Immature natural killer cell (primary cell): Measurements from ENCODE around the gene MRPS18B. TPM values are rescaled to one million over a fixed set of nuclear protein-coding genes. Genes with fewer than 3 reads are reported as not detected.
A peak's percentile ranks its signal among the peaks of the same experiment; 100 is the strongest.
"Not testable (repeated sequence)": the region's sequence is repeated elsewhere in the genome, so short reads cannot be mapped to it uniquely, and the experiment has no call there.

Experiments used
- DNase-seq, 3 donors: peaks; one replicate each; pipeline ENCODE4 v3.0.0; 2022; ENCODE audit warnings: mixed read lengths in 1 of 3
- H3K27ac Mint-ChIP-seq, 6 donors: one replicate each; pipeline ENCODE4 v1.8.0; 2020; ENCODE audit warnings: mixed read lengths in 6 of 6, mild to moderate bottlenecking in 5 of 6, inconsistent platforms in 4 of 6, moderate library complexity in 3 of 6
- H3K27me3 Mint-ChIP-seq, 3 donors: one replicate each; pipeline ENCODE4 v1.8.0; 2020 to 2021; ENCODE audit warnings: low read depth in 3 of 3, mild to moderate bottlenecking in 3 of 3, mixed read lengths in 3 of 3, moderate library complexity in 3 of 3, inconsistent platforms in 1 of 3
- H3K36me3 Mint-ChIP-seq, 3 donors: one replicate each; pipeline ENCODE4 v1.8.0; 2020; ENCODE audit warnings: mixed read lengths in 3 of 3, inconsistent platforms in 2 of 3, mild to moderate bottlenecking in 2 of 3
- H3K4me1 Mint-ChIP-seq, 2 donors: one replicate each; pipeline ENCODE4 v1.8.0; 2020; ENCODE audit warnings: inconsistent platforms in 2 of 2, mild to moderate bottlenecking in 2 of 2, mixed read lengths in 2 of 2, moderate library complexity in 1 of 2
- H3K4me3 Mint-ChIP-seq, 5 donors: one replicate each; pipeline ENCODE4 v1.8.0; 2020; ENCODE audit warnings: mild to moderate bottlenecking in 5 of 5, mixed read lengths in 5 of 5, inconsistent platforms in 3 of 5, moderate library complexity in 3 of 5
- H3K9me3 Mint-ChIP-seq, 6 donors: one replicate each; pipeline ENCODE4 v1.8.0; 2020; ENCODE audit warnings: mild to moderate bottlenecking in 6 of 6, mixed read lengths in 6 of 6, inconsistent platforms in 4 of 6, moderate library complexity in 3 of 6
- polyA plus RNA-seq, 3 donors: library from polyadenylated mRNA; unstranded; fragments of 300-500 nt; fragmentation: Illumina TruSeq; gene quantifications; one replicate each; pipeline ENCODE4 v1.2.3, GENCODE V29; 2021

Gene MRPS18B
- polyA plus RNA-seq, 3 donors from 2014 or later = 86.6 to 114 (median 102) TPM

- H3K27me3 Mint-ChIP-seq = peaks cover 0 to 6% (median under 1%) of the 10 kb centered on the region in 3 donors
Observed at GRCh38 chr6:30592287-30592686, 25.4 kb upstream of the MRPS18B start.

DNA sequence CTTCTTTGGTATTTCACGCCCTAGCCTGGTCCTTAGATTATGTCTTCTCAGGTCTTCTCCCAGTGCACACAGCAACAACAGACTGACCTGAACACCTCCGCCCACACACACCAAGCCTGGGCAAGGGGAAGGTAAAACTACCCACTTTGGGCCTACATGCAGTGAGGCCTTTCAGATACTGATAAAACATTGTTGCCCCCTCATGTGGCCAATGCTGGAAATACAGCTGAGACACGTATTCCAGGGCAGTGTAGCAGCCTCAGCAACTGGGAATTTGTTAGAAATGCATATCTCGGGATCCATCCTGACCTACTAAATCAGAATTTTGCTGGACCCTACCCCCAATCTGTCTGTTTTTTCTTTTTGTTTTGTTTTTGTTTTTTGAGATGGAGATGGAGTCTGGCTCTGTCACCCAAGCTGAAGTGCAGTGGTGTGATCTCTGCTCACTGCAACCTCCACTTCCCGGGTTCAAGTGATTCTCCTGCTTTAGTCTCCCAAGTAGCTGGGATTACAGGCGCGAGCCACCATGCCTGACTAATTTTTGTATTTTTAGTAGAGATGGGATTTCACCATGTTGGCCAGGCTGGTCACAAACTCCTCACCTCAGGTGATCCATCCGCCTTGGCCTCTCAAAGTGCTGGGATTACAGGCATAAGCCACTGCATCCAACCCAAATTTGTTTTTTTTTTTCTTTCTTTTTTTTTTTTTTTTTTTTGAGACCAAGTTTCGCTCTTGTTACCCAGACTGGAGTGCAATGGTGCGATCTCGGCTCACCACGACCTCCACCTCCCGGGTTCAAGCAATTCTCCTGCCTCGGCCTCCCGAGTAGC, 20.1 kb upstream of the MRPS18B start:
- H3K27me3 Mint-ChIP-seq, H3K9me3 Mint-ChIP-seq, H3K4me3 Mint-ChIP-seq: not testable (repeated sequence)
- H3K4me1 Mint-ChIP-seq = peaks cover 21 to 41% of the 10 kb centered on the region in 2 donors
- H3K36me3 Mint-ChIP-seq = peaks cover 2 to 18% (median 3%) of the 10 kb centered on the region in 3 donors
- peak overlapping the region; percentile 68 to 88 (median 85) for H3K27ac Mint-ChIP-seq
- peak; percentile 72 to 75 (median 72) for DNase-seq

More at GRCh38 chr6:30592287-30592686, 25.4 kb upstream of the MRPS18B start:
- no peaks in the 10 kb centered on the region for H3K9me3 Mint-ChIP-seq
- peak overlapping the region in 4 of 6 donors; percentile 24 to 73 (median 39) for H3K27ac Mint-ChIP-seq
- H3K4me3 Mint-ChIP-seq = no peak overlapping the region
- H3K36me3 Mint-ChIP-seq = peaks cover 10 to 44% (median 25%) of the 10 kb centered on the region in 3 donors
- no peak for DNase-seq
- peaks cover 3 to 23% of the 10 kb centered on the region in 2 donors for H3K4me1 Mint-ChIP-seq

DNA sequence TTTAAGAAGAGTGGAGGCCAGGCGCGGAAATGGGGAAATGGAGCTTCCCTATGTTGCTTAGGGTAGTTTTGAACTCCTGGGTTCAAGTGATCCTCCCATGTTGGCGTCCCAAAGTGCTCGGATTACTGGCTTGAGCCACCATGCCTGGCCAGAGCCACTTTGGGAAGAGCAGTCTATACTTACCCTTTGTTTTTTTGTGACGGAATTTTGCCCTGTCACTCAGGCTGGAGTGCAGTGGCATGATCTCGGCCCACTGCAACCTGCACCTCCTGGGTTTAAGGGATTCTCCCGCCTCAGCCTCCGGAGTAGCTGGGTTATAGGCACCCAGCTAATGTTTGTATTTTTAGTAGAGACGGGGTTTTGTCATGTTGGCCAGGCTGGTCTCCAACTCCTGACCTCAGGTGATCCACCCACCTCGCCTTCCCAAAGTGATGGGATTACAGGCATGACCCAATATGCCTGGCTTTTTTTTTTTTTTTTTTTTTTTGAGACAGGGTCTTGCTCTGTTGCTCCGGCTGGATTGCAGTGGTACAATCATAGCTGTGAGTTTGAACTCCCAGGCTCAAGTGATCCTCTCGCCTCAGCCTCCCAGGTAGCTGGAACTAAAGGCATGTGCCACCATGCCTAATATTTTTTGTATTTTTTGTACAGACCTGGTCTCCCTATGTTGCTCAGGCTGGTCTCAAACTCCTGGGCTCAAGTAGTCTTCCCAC, 18.6 kb upstream of the MRPS18B start:
- no peaks in the 10 kb centered on the region for H3K9me3 Mint-ChIP-seq
- no peak overlapping the region for H3K4me3 Mint-ChIP-seq
- H3K36me3 Mint-ChIP-seq = peaks cover 15 to 30% (median 16%) of the 10 kb centered on the region in 3 donors
- H3K4me1 Mint-ChIP-seq = peaks cover 27 to 52% of the 10 kb centered on the region in 2 donors
- H3K27me3 Mint-ChIP-seq = peaks cover 0 to 3% (median 0%) of the 10 kb centered on the region in 3 donors
- no peak for DNase-seq
- peak overlapping the region in 2 of 6 donors; percentile 88 to 91 for H3K27ac Mint-ChIP-seq

DNA sequence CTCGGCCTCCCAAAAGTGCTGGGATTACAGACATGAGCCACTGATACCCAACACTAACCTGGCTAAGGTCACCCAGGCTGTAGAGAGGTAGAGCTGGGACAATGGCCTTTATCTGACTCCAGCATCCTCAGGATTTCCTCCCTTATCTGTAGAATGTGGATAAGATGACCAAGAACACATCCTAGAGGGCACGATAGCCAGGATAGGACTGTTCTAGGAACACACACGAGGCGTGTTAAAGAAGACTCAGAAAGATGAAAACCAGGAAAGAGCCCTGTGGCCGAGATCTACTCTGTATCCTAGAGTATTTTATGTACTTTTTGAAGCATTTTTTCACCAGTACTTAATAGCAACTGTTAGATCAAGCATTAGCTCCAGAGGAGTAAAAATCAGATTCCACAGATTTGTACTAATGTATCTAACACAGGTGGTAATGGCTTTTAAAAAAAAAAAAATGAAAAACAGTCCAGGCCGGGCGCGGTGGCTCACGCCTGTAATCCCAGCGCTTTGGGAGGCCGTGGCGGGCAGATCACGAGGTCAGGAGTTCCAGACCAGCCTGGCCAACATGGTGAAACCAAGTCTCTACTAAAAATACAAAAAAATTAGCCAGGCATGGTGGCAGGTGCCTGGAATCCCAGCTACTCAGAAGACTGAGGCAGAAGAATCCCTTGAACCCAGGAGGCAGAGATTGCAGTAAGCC, 17.9 kb upstream of the MRPS18B start:
- DNase-seq = no peak
- Mint-ChIP-seq H3K27ac (peak overlapping the region; percentile 60 to 92 (median 83)), H3K9me3 (no peaks in the 10 kb centered on the region), H3K36me3 (peaks cover 18 to 37% (median 20%) of the 10 kb centered on the region in 3 donors), H3K27me3 (peaks cover under 1 to 2% (median 2%) of the 10 kb centered on the region in 3 donors), H3K4me3 (no peak overlapping the region), H3K4me1 (peaks cover 27 to 52% of the 10 kb centered on the region in 2 donors)

DNA sequence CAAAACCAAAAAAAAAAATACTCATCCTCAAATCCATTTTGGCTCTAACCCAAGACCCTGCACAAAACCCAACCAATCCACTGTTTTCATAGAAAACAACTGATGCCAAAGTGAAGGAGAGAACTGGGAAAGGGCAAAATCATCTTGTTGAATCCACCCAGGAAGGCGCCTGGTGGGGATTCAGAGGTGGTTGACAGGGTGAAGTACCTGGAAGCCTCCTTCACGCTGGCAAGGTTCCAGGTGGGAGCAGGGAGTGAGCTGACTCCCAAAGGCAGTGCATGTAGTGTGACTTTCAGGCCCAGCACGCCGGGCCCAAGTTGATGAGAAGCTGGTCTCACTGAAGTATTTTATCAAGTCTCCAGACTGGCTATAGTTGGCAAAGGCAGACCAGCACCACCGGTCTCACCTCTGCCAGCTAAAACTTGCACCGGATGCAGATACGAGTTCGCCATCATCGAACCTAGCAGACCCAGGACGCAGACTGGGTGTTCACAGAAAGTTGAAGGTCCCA, 17.1 kb upstream of the MRPS18B start:
- Mint-ChIP-seq H3K27me3 (peaks cover 2% of the 10 kb centered on the region in 3 donors), H3K9me3 (no peaks in the 10 kb centered on the region), H3K36me3 (peaks cover 18 to 42% (median 20%) of the 10 kb centered on the region in 3 donors), H3K4me1 (peaks cover 27 to 49% of the 10 kb centered on the region in 2 donors), H3K4me3 (peak overlapping the region in 1 of 5 donors; percentile 72), H3K27ac (peak overlapping the region; percentile 49 to 92 (median 73))
- DNase-seq = no peak

DNA sequence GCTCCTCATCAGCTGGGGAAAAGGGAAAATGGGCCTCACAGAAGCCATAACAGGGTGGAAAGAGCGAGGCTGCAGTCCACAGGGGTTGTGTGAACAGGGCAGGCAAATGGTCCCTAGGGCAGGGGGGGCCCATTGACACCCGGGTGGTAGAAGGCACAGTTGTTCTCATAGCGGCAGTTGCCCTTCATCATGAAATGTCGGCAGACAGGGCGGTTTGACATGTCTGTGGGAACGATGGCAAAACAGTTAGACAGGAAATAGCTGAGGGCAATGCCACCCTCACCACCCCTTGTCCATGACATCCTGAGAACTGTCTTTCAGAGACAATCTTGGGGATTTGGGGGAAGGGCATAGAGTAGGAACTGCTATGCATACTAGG, 16.2 kb upstream of the MRPS18B start:
- peak; percentile 45 to 73 (median 53) for DNase-seq
- H3K36me3 Mint-ChIP-seq = peaks cover 25 to 50% (median 27%) of the 10 kb centered on the region in 3 donors
- H3K27me3 Mint-ChIP-seq = peaks cover 2 to 4% (median 2%) of the 10 kb centered on the region in 3 donors
- H3K4me3 Mint-ChIP-seq = peak overlapping the region; percentile 27 to 72 (median 47)
- no peaks in the 10 kb centered on the region for H3K9me3 Mint-ChIP-seq
- peak overlapping the region; percentile 60 to 95 (median 88) for H3K27ac Mint-ChIP-seq
- peaks cover 27 to 51% of the 10 kb centered on the region in 2 donors for H3K4me1 Mint-ChIP-seq

GRCh38 chr6:30601815-30602641, 15.6 kb upstream of the MRPS18B start:
- H3K27me3 Mint-ChIP-seq = peaks cover 2 to 4% (median 2%) of the 10 kb centered on the region in 3 donors
- peaks cover 29 to 50% of the 10 kb centered on the region in 2 donors for H3K4me1 Mint-ChIP-seq
- peak overlapping the region; percentile 60 to 95 (median 88) for H3K27ac Mint-ChIP-seq
- peaks cover 25 to 54% (median 31%) of the 10 kb centered on the region in 3 donors for H3K36me3 Mint-ChIP-seq
- no peak for DNase-seq
- no peaks in the 10 kb centered on the region for H3K9me3 Mint-ChIP-seq
- H3K4me3 Mint-ChIP-seq = peak overlapping the region in 3 of 5 donors; percentile 27 to 72 (median 39)

DNA sequence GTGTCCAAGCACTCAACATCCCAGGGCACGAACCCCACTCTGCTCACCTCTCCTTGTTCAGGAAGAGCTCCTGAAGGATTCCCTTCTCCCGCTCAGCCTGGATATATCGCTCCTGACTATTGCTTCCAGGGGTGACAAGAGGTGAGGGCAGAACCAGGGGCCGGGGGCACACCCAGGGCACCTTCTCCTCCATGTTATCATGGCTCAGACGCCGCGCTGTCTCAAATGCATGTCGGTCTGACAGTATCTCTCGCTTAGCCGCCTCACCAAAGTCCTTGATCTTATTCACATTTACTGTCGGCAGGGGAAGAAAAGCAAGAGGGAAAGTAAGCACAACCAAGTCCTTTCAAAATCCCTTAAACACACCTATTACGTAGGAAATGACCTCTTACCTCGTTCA, 13.7 kb upstream of the MRPS18B start:
- no peak overlapping the region for H3K4me3 Mint-ChIP-seq
- H3K27ac Mint-ChIP-seq = peak overlapping the region in 4 of 6 donors; percentile 49 to 92 (median 60)
- H3K9me3 Mint-ChIP-seq = no peaks in the 10 kb centered on the region
- H3K4me1 Mint-ChIP-seq = peaks cover 31 to 56% of the 10 kb centered on the region in 2 donors
- DNase-seq = no peak
- peaks cover 30 to 62% (median 41%) of the 10 kb centered on the region in 3 donors for H3K36me3 Mint-ChIP-seq
- H3K27me3 Mint-ChIP-seq = peaks cover 2 to 4% (median 2%) of the 10 kb centered on the region in 3 donors

- H3K4me3 Mint-ChIP-seq = no peak overlapping the region
- H3K27ac Mint-ChIP-seq = peak overlapping the region in 5 of 6 donors; percentile 19 to 100 (median 81)
- H3K4me1 Mint-ChIP-seq = peaks cover 55 to 77% of the 10 kb centered on the region in 2 donors
- no peak for DNase-seq
- peaks cover 3 to 10% (median 8%) of the 10 kb centered on the region in 3 donors for H3K27me3 Mint-ChIP-seq
- H3K9me3 Mint-ChIP-seq = no peaks in the 10 kb centered on the region
- peaks cover 14 to 36% (median 33%) of the 10 kb centered on the region in 3 donors for H3K36me3 Mint-ChIP-seq
Observed at GRCh38 chr6:30610065-30610464, 7.6 kb upstream of the MRPS18B start.

DNA sequence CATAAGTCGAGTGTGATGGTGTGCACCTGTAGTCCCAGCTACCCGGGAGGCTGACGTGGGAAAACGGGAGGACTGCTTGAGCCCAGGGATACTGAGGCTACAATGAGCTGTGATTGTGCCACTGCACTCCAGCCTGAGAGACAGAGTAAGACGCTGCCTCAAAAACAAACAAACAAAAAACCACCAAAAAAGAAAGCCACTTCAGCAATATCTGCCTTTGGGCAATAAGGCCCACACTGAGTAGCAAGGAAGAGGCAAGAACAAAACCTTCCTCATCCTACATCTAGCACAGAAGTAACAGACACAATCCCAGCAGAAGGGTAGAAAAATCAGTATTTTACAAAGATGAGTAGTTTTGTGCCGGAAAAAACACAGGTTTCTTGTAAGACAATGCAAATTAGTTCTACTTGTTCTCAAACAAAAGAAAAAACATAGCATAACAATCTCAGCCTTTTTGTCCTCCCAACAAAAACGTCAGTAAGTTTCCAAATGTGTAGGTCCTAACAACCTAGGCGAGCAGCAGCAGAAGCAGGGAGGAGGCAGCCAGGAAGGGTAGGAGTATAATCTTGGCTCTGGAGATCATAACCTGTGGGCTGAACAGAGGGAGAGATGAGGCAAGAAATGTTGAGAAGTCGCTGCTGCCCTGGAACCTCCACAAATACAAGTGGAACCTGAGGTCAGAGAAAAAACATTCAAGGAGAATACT, 6.3 kb upstream of the MRPS18B start:
- no peak for DNase-seq
- Mint-ChIP-seq H3K27me3 (peaks cover 14 to 22% (median 20%) of the 10 kb centered on the region in 3 donors), H3K4me1 (peaks cover 55 to 73% of the 10 kb centered on the region in 2 donors), H3K4me3 (no peak overlapping the region), H3K36me3 (peaks cover 20 to 43% (median 35%) of the 10 kb centered on the region in 3 donors), H3K27ac (peak overlapping the region; percentile 35 to 100 (median 84)), H3K9me3 (peaks cover 0 to 3% (median under 1%) of the 10 kb centered on the region in 6 donors)

GRCh38 chr6:30611856-30612194, 5.8 kb upstream of the MRPS18B start:
- H3K27me3 Mint-ChIP-seq = peaks cover 19 to 27% (median 24%) of the 10 kb centered on the region in 3 donors
- H3K27ac Mint-ChIP-seq = peak overlapping the region; percentile 35 to 100 (median 84)
- no peak for DNase-seq
- peaks cover 0 to 5% (median under 1%) of the 10 kb centered on the region in 6 donors for H3K9me3 Mint-ChIP-seq
- H3K4me3 Mint-ChIP-seq = peak overlapping the region in 1 of 5 donors; percentile 18
- H3K36me3 Mint-ChIP-seq = peaks cover 25 to 43% (median 35%) of the 10 kb centered on the region in 3 donors
- H3K4me1 Mint-ChIP-seq = peaks cover 52 to 71% of the 10 kb centered on the region in 2 donors

DNA sequence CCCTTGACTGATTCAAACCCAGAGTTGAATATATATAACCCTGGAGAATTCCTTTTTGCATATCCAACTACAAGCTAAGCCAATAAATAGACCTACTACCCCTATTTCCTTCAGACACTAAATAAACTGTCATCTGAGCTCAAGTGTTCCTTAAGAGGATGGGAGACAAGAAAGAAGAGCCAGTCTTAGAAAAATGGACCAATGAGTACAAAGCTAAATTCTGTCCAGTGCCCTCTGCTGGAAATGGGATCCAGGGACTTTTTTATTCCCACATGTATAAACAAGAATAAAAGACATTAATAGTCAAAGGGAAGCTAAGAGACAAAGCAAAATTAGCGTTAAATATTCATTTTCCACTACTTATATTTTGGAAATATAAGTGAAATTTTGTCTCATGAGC, 5.4 kb upstream of the MRPS18B start:
- Mint-ChIP-seq H3K27ac (peak overlapping the region; percentile 35 to 100 (median 92)), H3K36me3 (peaks cover 29 to 47% (median 39%) of the 10 kb centered on the region in 3 donors), H3K4me1 (peaks cover 54 to 70% of the 10 kb centered on the region in 2 donors), H3K9me3 (peaks cover 0 to 9% (median 2%) of the 10 kb centered on the region in 6 donors), H3K27me3 (peaks cover 23 to 31% (median 28%) of the 10 kb centered on the region in 3 donors), H3K4me3 (peak overlapping the region in 1 of 5 donors; percentile 57)
- no peak for DNase-seq
